Neural progenitor cell (in vitro differentiated cells): ENCODE results near the gene HOXC4.

ENCODE experiments used
- CTCF ChIP-seq: fragments of 200-600 bp; sonication (generic); IDR thresholded peaks from 2 replicates; pipeline ENCODE4 v1.5.1; 2017; ENCODE audit warnings: antibody characterized with exemption, mild to moderate bottlenecking
- EZH2 ChIP-seq: fragments of 200-600 bp; sonication (generic); IDR thresholded peaks from 2 replicates; pipeline ENCODE4 v1.6.1; 2017; ENCODE audit warnings: antibody characterized with exemption, mild to moderate bottlenecking, moderate library complexity
- EZH2phosphoT487 ChIP-seq: fragments of 200-600 bp; sonication (generic); IDR thresholded peaks from 2 replicates; pipeline ENCODE4 v1.6.1; 2017; ENCODE audit warnings: antibody characterized with exemption

- TF ChIP-seq EZH2 (no peak), CTCF (no peak), EZH2phosphoT487 (no peak)
Measured at GRCh38 chr12:54053003-54053750, 458 bp upstream of the HOXC4 start.
